KBM-7 (cell line): ENCODE data around the gene NDUFV1.
"Not testable (repeated sequence)": the region's sequence is repeated elsewhere in the genome, so short reads cannot be mapped to it uniquely, and the experiment has no call there.

Experiments
- DNase-seq: peaks from one replicate; pipeline ENCODE4 v3.0.0-alpha.2; 2015
- in situ Hi-C: fragments of 300-500 bp; cut with MboI; formaldehyde crosslinking; loops from 2 replicates; pipeline ENCODE4 v1.14.3; 2020; ENCODE audit warnings: low sequenced_read_pairs, low pct_unique_long_range_greater_than_20kb, mixed read lengths

NDUFV1 gene

GRCh38 chr11:67607507-67607906 is 771 bp downstream of the NDUFV1 start:
- in situ Hi-C loops = no loop called here
- DNase-seq = no peak

GRCh38 chr11:67608486-67608885 is 1.8 kb downstream of the NDUFV1 start:
- no peak for DNase-seq
- in situ Hi-C loops = no loop called here

GRCh38 chr11:67609316-67609715 is 2.6 kb downstream of the NDUFV1 start:
- in situ Hi-C loops = no loop called here
- no peak for DNase-seq

- no peak for DNase-seq
- in situ Hi-C loops = no loop called here
Observed at GRCh38 chr11:67610302-67610868, 3.6 kb downstream of the NDUFV1 start.

GRCh38 chr11:67611165-67611564 is 4.4 kb downstream of the NDUFV1 start:
- DNase-seq = no peak
- in situ Hi-C loops = no loop called here

GRCh38 chr11:67611704-67612587 is 5.2 kb downstream of the NDUFV1 start:
- in situ Hi-C loops = no loop called here
- DNase-seq = no peak

GRCh38 chr11:67612751-67613150 is 6.0 kb downstream of the NDUFV1 start:
- in situ Hi-C loops = no loop called here
- DNase-seq = no peak

- in situ Hi-C loops = no loop called here
- no peak for DNase-seq
Observed at GRCh38 chr11:67613313-67613959, 6.7 kb downstream of the NDUFV1 start.

- in situ Hi-C loops = no loop called here
- DNase-seq = peak; percentile 90
Observed at GRCh38 chr11:67613960-67614715, 7.4 kb downstream of the NDUFV1 start.

GRCh38 chr11:67614730-67615714 is 8.3 kb downstream of the NDUFV1 start:
- DNase-seq = peak; percentile 72
- in situ Hi-C loops = no loop called here

GRCh38 chr11:67615728-67616430 is 9.1 kb downstream of the NDUFV1 start:
- in situ Hi-C loops = no loop called here
- DNase-seq = no peak

- DNase-seq = no peak
- in situ Hi-C loops = no loop called here
Observed at GRCh38 chr11:67616431-67617242, 9.9 kb downstream of the NDUFV1 start.

- in situ Hi-C loops = no loop called here
Observed at GRCh38 chr11:67617243-67617953, 10.7 kb downstream of the NDUFV1 start.

GRCh38 chr11:67618901-67619659 is 12.3 kb downstream of the NDUFV1 start:
- in situ Hi-C loops, DNase-seq: not testable (repeated sequence)

More at GRCh38 chr11:67617243-67617953, 10.7 kb downstream of the NDUFV1 start:
- no peak for DNase-seq

GRCh38 chr11:67619683-67620618 is 13.2 kb downstream of the NDUFV1 start:
- DNase-seq, in situ Hi-C loops: not testable (repeated sequence)
